ENCODE results near the gene KRTAP5-6.

KRTAP5-6 gene

DNA sequence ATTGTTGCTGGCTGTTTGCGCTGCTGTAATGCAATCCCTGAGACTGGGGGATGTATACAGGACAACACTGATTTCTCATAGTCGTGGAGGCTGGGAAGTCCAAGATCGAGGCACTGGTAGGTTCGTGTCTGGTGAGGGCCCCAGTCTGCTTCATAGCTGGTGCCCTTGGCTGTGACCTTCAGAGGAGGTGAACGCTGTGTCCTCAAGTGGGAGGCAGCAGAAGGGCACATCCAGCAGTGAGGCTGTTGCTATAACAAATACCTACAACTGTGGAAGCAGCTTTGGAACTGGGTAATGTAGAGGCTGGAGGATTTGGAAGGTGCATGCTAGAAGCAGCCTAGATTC is 46.1 kb upstream of the KRTAP5-6 start:
- no peaks in the 10 kb centered on the region for H3K9me3 ChIP-seq (ENCODE audit: severe bottlenecking)
- no peak overlapping the region for H3K27ac ChIP-seq (ENCODE audit: poor library complexity, severe bottlenecking)
- H3K4me3 ChIP-seq (ENCODE audit: severe bottlenecking), result no peak overlapping the region
- H3K4me1 ChIP-seq (ENCODE audit: insufficient read depth, poor library complexity, severe bottlenecking), result peaks cover 6% of the 10 kb centered on the region
- no peaks in the 10 kb centered on the region for H3K27me3 ChIP-seq (ENCODE audit: insufficient read depth, poor library complexity, severe bottlenecking)
- no peaks in the 10 kb centered on the region for H3K36me3 ChIP-seq (ENCODE audit: low read depth)
- TF ChIP-seq, protein P1, sequence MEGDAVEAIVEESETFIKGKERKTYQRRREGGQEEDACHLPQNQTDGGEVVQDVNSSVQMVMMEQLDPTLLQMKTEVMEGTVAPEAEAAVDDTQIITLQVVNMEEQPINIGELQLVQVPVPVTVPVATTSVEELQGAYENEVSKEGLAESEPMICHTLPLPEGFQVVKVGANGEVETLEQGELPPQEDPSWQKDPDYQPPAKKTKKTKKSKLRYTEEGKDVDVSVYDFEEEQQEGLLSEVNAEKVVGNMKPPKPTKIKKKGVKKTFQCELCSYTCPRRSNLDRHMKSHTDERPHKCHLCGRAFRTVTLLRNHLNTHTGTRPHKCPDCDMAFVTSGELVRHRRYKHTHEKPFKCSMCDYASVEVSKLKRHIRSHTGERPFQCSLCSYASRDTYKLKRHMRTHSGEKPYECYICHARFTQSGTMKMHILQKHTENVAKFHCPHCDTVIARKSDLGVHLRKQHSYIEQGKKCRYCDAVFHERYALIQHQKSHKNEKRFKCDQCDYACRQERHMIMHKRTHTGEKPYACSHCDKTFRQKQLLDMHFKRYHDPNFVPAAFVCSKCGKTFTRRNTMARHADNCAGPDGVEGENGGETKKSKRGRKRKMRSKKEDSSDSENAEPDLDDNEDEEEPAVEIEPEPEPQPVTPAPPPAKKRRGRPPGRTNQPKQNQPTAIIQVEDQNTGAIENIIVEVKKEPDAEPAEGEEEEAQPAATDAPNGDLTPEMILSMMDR (IDR thresholded peaks at IDR 0.05; ENCODE audit: poor library complexity, severe bottlenecking), result no peak
- no peak for ATAC-seq (ENCODE audit: low read depth)
- no peak for DNase-seq (ENCODE audit: low spot score)

DNA sequence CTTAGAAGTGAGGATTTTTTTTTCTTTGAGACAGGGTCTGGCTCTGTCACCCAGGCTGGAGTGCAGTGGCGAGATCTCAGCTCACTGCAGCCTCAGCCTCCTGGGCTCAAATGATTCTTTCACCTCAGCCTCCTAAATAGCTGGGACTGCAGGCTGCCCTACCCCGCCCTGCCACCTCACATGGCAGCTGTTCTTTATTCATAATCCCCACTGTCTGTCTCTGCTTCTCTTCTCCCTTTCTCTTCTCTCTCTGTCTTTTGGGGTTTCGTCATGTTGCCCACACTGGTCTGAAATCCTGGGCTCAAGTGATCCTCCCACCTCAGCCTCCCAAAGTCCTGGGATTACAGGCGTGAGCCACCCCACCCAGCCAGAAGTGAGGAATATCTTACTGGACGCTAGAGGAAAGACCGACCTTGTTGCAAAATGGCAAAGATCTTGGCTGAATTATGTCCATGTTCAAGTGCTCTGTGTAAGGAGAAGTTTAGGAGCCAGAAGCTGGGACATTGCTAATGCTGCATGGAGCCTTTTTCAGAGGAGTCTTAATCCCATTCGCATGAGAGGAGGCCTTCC is 45.5 kb upstream of the KRTAP5-6 start:
- Histone ChIP-seq H3K4me3 (ENCODE audit: severe bottlenecking) (no peak overlapping the region), H3K9me3 (ENCODE audit: severe bottlenecking) (no peaks in the 10 kb centered on the region), H3K27me3 (ENCODE audit: insufficient read depth, poor library complexity, severe bottlenecking) (no peaks in the 10 kb centered on the region), H3K36me3 (ENCODE audit: low read depth) (no peaks in the 10 kb centered on the region), H3K27ac (ENCODE audit: poor library complexity, severe bottlenecking) (no peak overlapping the region), H3K4me1 (ENCODE audit: insufficient read depth, poor library complexity, severe bottlenecking) (peaks cover 6% of the 10 kb centered on the region)
- DNase-seq (ENCODE audit: low spot score) (no peak), ATAC-seq (ENCODE audit: low read depth) (no peak)
- TF ChIP-seq, protein P1 (IDR thresholded peaks at IDR 0.05; ENCODE audit: poor library complexity, severe bottlenecking), result no peak

DNA sequence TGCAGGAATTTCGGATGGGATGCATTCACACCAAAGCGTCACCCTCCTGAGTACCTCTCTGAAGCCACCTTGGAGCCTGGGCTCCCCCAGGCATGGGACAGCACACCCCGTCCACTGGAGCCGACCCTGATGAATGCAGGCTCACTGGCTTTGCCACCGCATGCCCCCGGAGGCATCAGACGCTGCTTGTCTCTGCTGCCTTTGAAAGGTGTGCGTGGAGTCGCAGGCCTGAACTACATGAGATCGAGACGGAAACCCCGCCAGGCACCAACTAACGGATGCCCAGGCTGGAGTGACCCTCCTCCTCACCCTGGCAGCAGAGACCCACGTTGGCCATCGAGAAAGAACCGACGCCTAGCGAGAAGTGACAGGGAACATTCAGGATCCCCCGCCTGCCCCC is 45.0 kb upstream of the KRTAP5-6 start:
- H3K36me3 ChIP-seq (ENCODE audit: low read depth), result no peaks in the 10 kb centered on the region
- H3K27me3 ChIP-seq (ENCODE audit: insufficient read depth, poor library complexity, severe bottlenecking), result no peaks in the 10 kb centered on the region
- H3K4me3 ChIP-seq (ENCODE audit: severe bottlenecking), result no peak overlapping the region
- H3K9me3 ChIP-seq (ENCODE audit: severe bottlenecking), result no peaks in the 10 kb centered on the region
- ATAC-seq (ENCODE audit: low read depth) (no peak), DNase-seq (ENCODE audit: low spot score) (no peak)
- no peak overlapping the region for H3K27ac ChIP-seq (ENCODE audit: poor library complexity, severe bottlenecking)
- peaks cover 6% of the 10 kb centered on the region for H3K4me1 ChIP-seq (ENCODE audit: insufficient read depth, poor library complexity, severe bottlenecking)
- TF ChIP-seq, protein P1 (IDR thresholded peaks at IDR 0.05; ENCODE audit: poor library complexity, severe bottlenecking), result no peak

- Histone ChIP-seq H3K9me3 (ENCODE audit: severe bottlenecking) (no peaks in the 10 kb centered on the region), H3K36me3 (ENCODE audit: low read depth) (no peaks in the 10 kb centered on the region), H3K27ac (ENCODE audit: poor library complexity, severe bottlenecking) (no peak overlapping the region), H3K4me1 (ENCODE audit: insufficient read depth, poor library complexity, severe bottlenecking) (peaks cover 6% of the 10 kb centered on the region), H3K4me3 (ENCODE audit: severe bottlenecking) (no peak overlapping the region), H3K27me3 (ENCODE audit: insufficient read depth, poor library complexity, severe bottlenecking) (no peaks in the 10 kb centered on the region)
- TF ChIP-seq, protein P1 (IDR thresholded peaks at IDR 0.05; ENCODE audit: poor library complexity, severe bottlenecking), result no peak
- DNase-seq (ENCODE audit: low spot score) (no peak), ATAC-seq (ENCODE audit: low read depth) (no peak)
Measured at GRCh38 chr11:1652442-1652770, 44.6 kb upstream of the KRTAP5-6 start.

DNA sequence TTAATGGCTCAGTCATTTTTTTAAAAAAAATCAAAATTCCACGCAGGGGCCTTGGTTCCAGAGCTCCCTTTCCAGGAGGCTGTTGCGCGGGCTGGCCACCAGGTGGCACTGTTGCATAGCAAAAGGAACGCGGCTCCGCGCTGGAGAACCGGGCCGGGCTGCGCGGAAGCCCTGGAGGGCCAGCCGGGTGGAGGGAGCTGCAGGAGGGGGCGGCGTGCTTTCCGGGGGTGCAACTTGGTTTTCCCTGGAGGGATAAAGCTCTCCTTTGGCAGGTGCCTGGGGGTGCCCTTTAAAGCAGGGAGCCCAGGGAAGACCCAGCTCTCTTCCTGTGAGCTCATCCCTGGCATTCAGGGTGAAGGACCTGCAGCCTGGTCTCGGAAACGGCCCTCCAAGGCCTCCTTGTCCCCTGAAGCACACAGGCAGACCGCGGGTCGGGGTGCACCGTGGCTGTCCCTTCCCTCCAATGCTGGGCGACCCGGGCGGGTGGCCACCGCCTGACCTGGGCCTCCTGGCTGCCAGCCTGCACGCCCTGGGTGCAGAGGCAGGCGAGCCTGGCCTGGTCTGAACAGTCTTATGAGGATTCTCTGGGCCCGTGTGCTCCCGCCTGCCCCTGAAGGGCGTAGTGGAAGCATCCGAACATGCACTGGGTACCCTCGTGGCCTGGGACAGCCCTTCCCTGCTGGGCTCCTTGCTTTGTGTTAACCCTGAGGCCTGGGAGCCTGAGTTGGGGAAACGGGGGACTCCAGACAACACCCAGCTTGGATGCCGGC is 44.0 kb upstream of the KRTAP5-6 start:
- Histone ChIP-seq H3K27me3 (ENCODE audit: insufficient read depth, poor library complexity, severe bottlenecking) (no peaks in the 10 kb centered on the region), H3K36me3 (ENCODE audit: low read depth) (no peaks in the 10 kb centered on the region), H3K27ac (ENCODE audit: poor library complexity, severe bottlenecking) (no peak overlapping the region), H3K4me3 (ENCODE audit: severe bottlenecking) (no peak overlapping the region), H3K9me3 (ENCODE audit: severe bottlenecking) (no peaks in the 10 kb centered on the region), H3K4me1 (ENCODE audit: insufficient read depth, poor library complexity, severe bottlenecking) (peaks cover 6% of the 10 kb centered on the region)
- no peak for DNase-seq (ENCODE audit: low spot score)
- TF ChIP-seq, protein P1 (IDR thresholded peaks at IDR 0.05; ENCODE audit: poor library complexity, severe bottlenecking), result peak; percentile 90
- ATAC-seq (ENCODE audit: low read depth), result peak; percentile 81

Measured in RWPE2 (cell line).